Testis (tissue), 2 donors: ENCODE measurements around the gene LAMP1.

ENCODE experiments used
- CTCF ChIP-seq, 3 experiments: fragments of 450-650 bp in 2 of 3; fragments of 200-600 bp in 1 of 3; sonication (generic) in 1 of 3; IDR thresholded peaks; one replicate each; pipeline ENCODE4 v1.5.1; 2016 to 2019; ENCODE audit warnings: antibody characterized with exemption in 3 of 3, mild to moderate bottlenecking in 2 of 3, moderate library complexity in 1 of 3
- POLR2A ChIP-seq: fragments of 450-650 bp; IDR thresholded peaks from one replicate; pipeline ENCODE4 v1.6.1; 2017; ENCODE audit warnings: antibody characterized with exemption, mild to moderate bottlenecking, moderate library complexity

GRCh38 chr13:113355621-113356020 is 58.6 kb downstream of the LAMP1 start:
- TF ChIP-seq POLR2A (no peak), CTCF (IDR thresholded peaks at IDR 0.05) (no peak)
